ENCODE results near the gene RUNX1.

The RUNX1 gene

GRCh38 chr21:34989337-34990151 lies 59.6 kb downstream of the RUNX1 start:
- FAIRE-seq: no peak

DNA sequence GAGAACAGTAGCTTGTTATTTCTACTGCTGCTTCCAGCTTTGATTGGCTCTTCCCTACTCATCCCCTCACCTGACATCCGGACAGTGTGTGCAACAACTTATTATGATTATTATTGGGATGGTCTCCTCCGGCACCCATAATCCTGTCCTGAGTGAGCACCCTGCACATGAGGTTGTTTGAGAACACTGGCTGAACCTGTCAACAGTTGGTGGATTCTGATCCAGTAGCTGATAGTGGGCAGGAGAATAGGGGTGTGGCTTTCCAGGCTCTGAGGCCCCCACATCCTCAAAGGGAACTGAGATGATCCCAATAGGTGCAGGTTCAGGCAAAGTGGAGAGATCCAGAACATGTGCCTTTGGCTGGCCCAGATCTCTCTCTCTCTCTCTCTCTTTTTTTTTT lies 60.5 kb downstream of the RUNX1 start:
- FAIRE-seq: no peak

DNA sequence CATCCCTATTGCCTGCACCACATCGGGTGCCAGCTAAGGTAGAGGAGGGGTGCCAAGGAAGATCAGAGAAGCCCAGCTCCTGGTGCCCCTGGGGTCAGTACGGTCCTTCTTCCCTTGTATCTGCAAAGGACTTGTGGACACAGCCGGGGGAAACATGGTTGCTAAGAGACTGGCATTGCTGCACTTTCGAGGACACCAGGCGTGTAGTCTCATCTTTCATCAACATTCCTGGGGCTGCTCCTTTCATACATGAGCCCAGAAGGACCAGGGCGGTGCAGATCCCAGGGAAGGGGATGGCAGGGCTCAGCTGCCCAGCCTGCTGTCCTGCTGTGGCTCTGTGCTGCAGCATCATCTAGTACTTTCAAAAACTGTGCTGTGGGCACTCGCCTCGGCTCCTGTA lies 61.0 kb downstream of the RUNX1 start:
- FAIRE-seq: no peak

GRCh38 chr21:34987501-34988072 lies 61.5 kb downstream of the RUNX1 start:
- FAIRE-seq: no peak

- no peak for FAIRE-seq
Measured at GRCh38 chr21:34986561-34987500, 62.3 kb downstream of the RUNX1 start.

GRCh38 chr21:34984356-34985058 lies 64.6 kb downstream of the RUNX1 start:
- FAIRE-seq: no peak

DNA sequence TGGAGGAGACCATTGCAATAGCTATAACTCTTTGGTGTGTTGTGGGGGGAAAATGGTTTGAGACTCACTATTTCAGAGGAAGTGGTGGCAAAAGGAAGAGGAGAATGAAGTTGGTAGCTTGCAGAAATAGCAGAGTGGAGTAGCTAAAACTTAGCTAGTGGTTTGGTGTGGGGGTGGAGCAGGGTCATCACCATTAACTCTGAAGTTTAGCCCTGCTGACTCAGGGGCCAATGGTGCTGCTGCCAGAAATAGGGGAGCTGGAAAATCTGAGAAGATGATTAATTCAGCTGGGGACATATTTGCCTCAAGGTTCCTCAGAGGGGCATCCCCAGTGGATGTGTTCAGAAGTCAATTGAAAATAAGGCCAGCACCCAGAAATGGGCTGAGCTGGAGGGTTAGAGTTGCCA lies 65.4 kb downstream of the RUNX1 start:
- FAIRE-seq: no peak

GRCh38 chr21:34981791-34982190 lies 67.3 kb downstream of the RUNX1 start:
- FAIRE-seq: no peak

DNA sequence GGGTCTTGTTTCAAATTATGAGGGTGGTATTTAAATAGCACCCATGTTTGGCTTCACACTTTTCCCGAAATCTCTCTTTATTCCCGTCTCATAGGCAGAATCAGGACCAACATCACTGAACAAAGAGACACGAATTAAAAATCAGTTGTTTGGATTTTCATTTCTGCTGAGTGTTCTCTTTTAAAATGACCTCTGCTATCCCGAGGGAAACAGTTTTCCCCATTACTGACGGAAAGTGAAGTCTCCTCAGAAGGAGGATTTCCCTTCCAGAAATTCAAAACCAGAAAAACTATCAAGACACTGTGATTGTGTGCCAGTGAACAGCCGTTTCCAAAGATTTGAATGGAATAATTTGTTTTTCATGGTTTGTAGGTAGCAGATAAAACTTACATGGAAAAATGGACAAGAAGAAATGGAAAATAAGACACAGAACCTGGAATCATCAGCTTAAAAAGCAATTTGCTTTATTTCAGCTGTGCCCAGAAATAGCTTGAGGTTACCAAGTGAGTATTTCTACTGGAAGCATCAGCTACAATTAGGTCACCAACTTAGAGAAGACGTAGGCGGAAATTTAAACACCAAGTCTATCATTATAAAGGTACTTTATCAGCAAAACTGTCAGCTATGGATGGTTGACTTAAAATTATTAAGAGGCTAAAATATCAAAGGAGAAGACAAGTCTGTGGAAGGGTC lies 68.5 kb downstream of the RUNX1 start:
- no peak for FAIRE-seq

- no peak for FAIRE-seq
Measured at GRCh38 chr21:34979383-34979782, 69.7 kb downstream of the RUNX1 start.

GRCh38 chr21:34977333-34977732 lies 71.8 kb downstream of the RUNX1 start:
- no peak for FAIRE-seq

DNA sequence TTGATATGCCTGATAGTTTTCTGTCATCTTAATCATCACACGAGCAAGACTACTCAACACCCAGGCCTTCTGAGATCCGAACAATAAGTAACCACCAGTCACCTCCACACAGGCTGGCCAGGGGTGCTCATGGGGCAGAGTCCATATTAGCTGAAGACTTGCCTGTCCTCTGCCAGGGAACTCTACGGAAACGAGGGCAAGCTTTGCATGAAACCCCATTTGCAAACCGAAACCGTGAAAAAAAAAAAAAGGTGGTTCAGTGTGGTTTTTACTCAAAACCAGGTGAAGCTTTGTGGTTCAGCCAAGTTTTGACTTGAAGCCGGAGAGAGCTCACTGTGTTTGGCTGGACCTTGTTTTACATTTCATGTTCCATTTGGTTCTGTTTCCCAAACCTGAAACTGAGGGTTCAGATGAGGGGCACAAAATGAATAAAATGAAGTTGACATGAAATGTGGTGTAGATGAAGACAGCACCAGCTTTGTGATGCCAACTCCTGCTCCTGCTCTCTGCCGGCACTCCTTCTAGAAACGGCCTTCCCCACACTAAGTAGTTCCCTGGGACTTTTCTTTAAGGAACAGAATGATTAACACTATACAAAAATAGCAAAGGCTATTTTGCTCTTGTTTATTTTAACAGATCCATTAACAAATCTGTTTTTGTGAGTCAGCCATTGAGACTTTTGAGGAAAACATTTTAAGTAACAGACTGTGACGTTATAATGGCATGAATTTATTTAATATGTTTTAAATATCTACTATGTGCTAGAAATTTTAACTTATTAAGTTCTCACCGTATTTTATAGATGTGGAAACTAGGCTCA lies 74.7 kb downstream of the RUNX1 start:
- no peak for FAIRE-seq

DNA sequence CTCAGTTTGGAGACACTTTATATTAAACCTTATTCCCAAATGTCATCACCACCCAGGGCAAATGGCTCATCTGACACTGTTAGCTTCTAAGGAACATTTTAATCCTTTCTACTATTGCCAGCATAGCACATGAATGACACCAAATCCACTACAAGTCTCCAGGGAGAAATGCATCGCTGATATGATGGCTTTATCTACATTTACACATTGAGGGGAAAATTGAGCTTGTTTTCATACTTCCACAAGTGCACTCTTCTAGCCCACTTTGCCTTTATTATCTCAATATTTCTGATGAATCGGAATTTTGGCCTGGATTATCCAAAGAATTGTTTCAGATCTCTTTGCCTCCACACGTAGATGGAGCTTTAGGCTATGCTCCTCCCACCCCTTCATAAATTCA lies 75.4 kb downstream of the RUNX1 start:
- FAIRE-seq: no peak

DNA sequence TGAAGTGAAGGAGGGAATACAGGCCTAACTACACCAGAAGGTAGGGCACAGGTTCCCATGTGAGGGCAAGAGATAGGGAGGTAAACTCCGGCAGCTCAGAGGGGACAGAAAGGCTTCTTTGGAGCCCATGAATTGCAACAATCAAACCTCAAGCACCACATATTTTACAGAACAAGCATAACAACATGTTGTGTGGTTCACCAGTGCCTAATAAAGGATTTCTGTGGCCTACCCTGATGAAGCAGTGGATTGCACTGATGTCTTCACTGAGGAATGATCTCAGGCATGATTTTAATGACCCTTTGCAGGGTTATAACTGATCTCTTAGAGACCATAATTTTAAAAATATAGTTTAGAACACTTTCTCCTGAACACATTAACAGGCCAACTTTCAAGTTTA lies 77.4 kb downstream of the RUNX1 start:
- no peak for FAIRE-seq

- FAIRE-seq: no peak
Measured at GRCh38 chr21:34970566-34970965, 78.5 kb downstream of the RUNX1 start.

- FAIRE-seq: no peak
Measured at GRCh38 chr21:34970167-34970500, 79.0 kb downstream of the RUNX1 start.

DNA sequence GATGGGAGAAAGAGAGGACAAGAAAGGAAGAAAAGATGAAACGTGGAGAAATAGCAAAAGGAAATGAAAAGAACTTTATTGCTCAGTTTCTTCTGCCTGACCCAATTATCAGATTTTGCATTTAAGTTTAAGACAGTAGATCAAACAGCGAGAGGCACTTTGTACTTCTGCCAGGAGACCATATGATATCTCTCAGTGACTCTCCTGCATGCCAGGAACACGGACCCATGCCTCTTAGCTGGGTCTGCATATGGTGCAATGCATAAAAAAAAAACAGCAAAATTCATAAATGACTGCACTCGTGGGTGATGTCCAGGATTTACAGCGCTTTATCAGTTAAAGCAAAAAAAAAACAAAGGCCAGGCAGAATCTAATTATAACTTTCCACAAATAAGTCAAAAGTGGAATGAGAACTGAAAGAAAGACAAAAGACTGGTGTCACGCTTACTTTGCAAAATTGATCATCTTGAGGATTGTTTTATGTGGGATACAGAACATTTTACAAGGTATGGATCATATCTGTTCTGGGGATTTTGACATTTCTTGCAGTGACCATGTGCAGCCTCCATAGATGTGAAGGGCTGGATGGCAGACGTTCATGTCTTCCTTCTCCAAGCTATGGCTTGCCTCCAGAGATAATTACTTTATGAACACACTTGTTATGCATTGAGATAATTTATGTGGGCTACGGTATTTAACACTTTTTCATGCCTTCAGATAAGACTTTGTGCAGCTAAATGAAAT lies 79.5 kb downstream of the RUNX1 start:
- FAIRE-seq: no peak

GRCh38 chr21:34968414-34969333 lies 80.4 kb downstream of the RUNX1 start:
- FAIRE-seq: no peak

GRCh38 chr21:34967509-34968289 lies 81.4 kb downstream of the RUNX1 start:
- no peak for FAIRE-seq
